Mucosa of rectum (tissue), 2 donors: ENCODE measurements around the gene CLDN10.

ENCODE experiments used
- H3K27ac ChIP-seq, 2 donors: one replicate each; pipeline ENCODE4 v1.7.0; 2013; ENCODE audit warnings: inconsistent platforms in 2 of 2, low read depth in 2 of 2, low read length in 2 of 2
- H3K27me3 ChIP-seq, 2 donors: one replicate each; pipeline ENCODE4 v1.7.0; 2013; ENCODE audit warnings: low read length in 2 of 2; ENCODE audit not compliant: control insufficient read depth in 2 of 2, insufficient read depth in 2 of 2
- H3K36me3 ChIP-seq, 2 donors: one replicate each; pipeline ENCODE4 v1.7.0; 2013; ENCODE audit warnings: low read length in 2 of 2; ENCODE audit not compliant: control insufficient read depth in 2 of 2, insufficient read depth in 2 of 2
- H3K4me1 ChIP-seq, 2 donors: one replicate each; pipeline ENCODE4 v1.7.0; 2013; ENCODE audit warnings: low read length in 2 of 2, mild to moderate bottlenecking in 1 of 2; ENCODE audit not compliant: control insufficient read depth in 2 of 2, insufficient read depth in 2 of 2
- H3K4me3 ChIP-seq, 2 donors: one replicate each; pipeline ENCODE4 v1.7.0; 2013; ENCODE audit warnings: low read length in 2 of 2
- H3K9ac ChIP-seq, 2 donors: one replicate each; pipeline ENCODE4 v1.7.0; 2013; ENCODE audit warnings: low read length in 2 of 2, low read depth in 1 of 2, mild to moderate bottlenecking in 1 of 2
- H3K9me3 ChIP-seq, 2 donors: one replicate each; pipeline ENCODE4 v1.7.0; 2013; ENCODE audit warnings: low read length in 2 of 2; ENCODE audit not compliant: control insufficient read depth in 2 of 2
- donor health status: healthy.
- donor health status: Normal muscosa, but diverticular disease.

Gene CLDN10

GRCh38 chr13:95588721-95589120 is 36.2 kb downstream of the CLDN10 start:
- H3K36me3 ChIP-seq: no peaks in the 10 kb centered on the region

GRCh38 chr13:95593462-95593861 is 40.9 kb downstream of the CLDN10 start:
- no peak overlapping the region for H3K27ac ChIP-seq
- no peak overlapping the region for H3K4me3 ChIP-seq
- H3K9me3 ChIP-seq: no peaks in the 10 kb centered on the region
- no peaks in the 10 kb centered on the region for H3K27me3 ChIP-seq
- no peak overlapping the region for H3K9ac ChIP-seq
- H3K4me1 ChIP-seq: no peaks in the 10 kb centered on the region
- H3K36me3 ChIP-seq: no peaks in the 10 kb centered on the region

More at GRCh38 chr13:95588721-95589120, 36.2 kb downstream of the CLDN10 start:
- Histone ChIP-seq H3K4me3 (no peak overlapping the region), H3K9ac (no peak overlapping the region), H3K9me3 (no peaks in the 10 kb centered on the region), H3K27me3 (no peaks in the 10 kb centered on the region), H3K4me1 (no peaks in the 10 kb centered on the region), H3K27ac (no peak overlapping the region)

- H3K4me1 ChIP-seq: no peaks in the 10 kb centered on the region
- no peak overlapping the region for H3K4me3 ChIP-seq
- no peak overlapping the region for H3K27ac ChIP-seq
- no peaks in the 10 kb centered on the region for H3K9me3 ChIP-seq
- H3K36me3 ChIP-seq: peaks cover 0 to 2% of the 10 kb centered on the region in 2 donors
- no peaks in the 10 kb centered on the region for H3K27me3 ChIP-seq
- no peak overlapping the region for H3K9ac ChIP-seq
Measured at GRCh38 chr13:95596701-95597100, 44.2 kb downstream of the CLDN10 start.

GRCh38 chr13:95601216-95601615 is 48.7 kb downstream of the CLDN10 start:
- no peaks in the 10 kb centered on the region for H3K9me3 ChIP-seq
- H3K4me1 ChIP-seq: no peaks in the 10 kb centered on the region
- no peak overlapping the region for H3K4me3 ChIP-seq
- peaks cover 0 to 2% of the 10 kb centered on the region in 2 donors for H3K36me3 ChIP-seq
- H3K27me3 ChIP-seq: no peaks in the 10 kb centered on the region
- H3K9ac ChIP-seq: no peak overlapping the region
- H3K27ac ChIP-seq: no peak overlapping the region

- no peak overlapping the region for H3K27ac ChIP-seq
- H3K4me1 ChIP-seq: no peaks in the 10 kb centered on the region
- H3K27me3 ChIP-seq: no peaks in the 10 kb centered on the region
- no peaks in the 10 kb centered on the region for H3K9me3 ChIP-seq
- H3K9ac ChIP-seq: no peak overlapping the region
- no peak overlapping the region for H3K4me3 ChIP-seq
- H3K36me3 ChIP-seq: peaks cover 0 to 2% of the 10 kb centered on the region in 2 donors
Measured at GRCh38 chr13:95601906-95602305, 49.4 kb downstream of the CLDN10 start.

- Histone ChIP-seq H3K9ac (no peak overlapping the region), H3K27me3 (no peaks in the 10 kb centered on the region), H3K9me3 (no peaks in the 10 kb centered on the region), H3K4me3 (no peak overlapping the region), H3K36me3 (peaks cover 0 to 2% of the 10 kb centered on the region in 2 donors), H3K4me1 (no peaks in the 10 kb centered on the region), H3K27ac (no peak overlapping the region)
Measured at GRCh38 chr13:95603887-95604555, 51.5 kb downstream of the CLDN10 start.

GRCh38 chr13:95604556-95604915 is 52.0 kb downstream of the CLDN10 start:
- Histone ChIP-seq H3K36me3 (peaks cover 0 to 2% of the 10 kb centered on the region in 2 donors), H3K4me1 (no peaks in the 10 kb centered on the region), H3K27ac (no peak overlapping the region), H3K27me3 (no peaks in the 10 kb centered on the region), H3K4me3 (no peak overlapping the region), H3K9me3 (no peaks in the 10 kb centered on the region), H3K9ac (no peak overlapping the region)

- H3K27ac ChIP-seq: no peak overlapping the region
- no peak overlapping the region for H3K9ac ChIP-seq
- H3K9me3 ChIP-seq: no peaks in the 10 kb centered on the region
- H3K4me1 ChIP-seq: no peaks in the 10 kb centered on the region
- no peak overlapping the region for H3K4me3 ChIP-seq
- H3K27me3 ChIP-seq: no peaks in the 10 kb centered on the region
- no peaks in the 10 kb centered on the region for H3K36me3 ChIP-seq
Measured at GRCh38 chr13:95605448-95606125, 53.1 kb downstream of the CLDN10 start.

- Histone ChIP-seq H3K4me3 (no peak overlapping the region), H3K4me1 (no peaks in the 10 kb centered on the region), H3K9me3 (no peaks in the 10 kb centered on the region), H3K27me3 (no peaks in the 10 kb centered on the region), H3K27ac (no peak overlapping the region), H3K36me3 (no peaks in the 10 kb centered on the region), H3K9ac (no peak overlapping the region)
Measured at GRCh38 chr13:95607366-95607765, 54.8 kb downstream of the CLDN10 start.

GRCh38 chr13:95608640-95609323 is 56.3 kb downstream of the CLDN10 start:
- no peak overlapping the region for H3K4me3 ChIP-seq
- no peak overlapping the region for H3K27ac ChIP-seq
- H3K9ac ChIP-seq: no peak overlapping the region
- H3K36me3 ChIP-seq: no peaks in the 10 kb centered on the region
- no peaks in the 10 kb centered on the region for H3K9me3 ChIP-seq
- H3K4me1 ChIP-seq: no peaks in the 10 kb centered on the region
- no peaks in the 10 kb centered on the region for H3K27me3 ChIP-seq
